Breast epithelium (tissue), 4 donors: ENCODE data around the gene STOM. TPM values are rescaled to one million over a fixed set of nuclear protein-coding genes. Genes with fewer than 3 reads are reported as not detected.

Source experiments
- DNase-seq, 2 donors: peaks; one replicate each; pipeline ENCODE4 v3.0.0-alpha.2; 2019; ENCODE audit warnings: low spot score in 2 of 2
- H3K27ac ChIP-seq, 2 donors: fragments of 200-600 bp; sonication (generic) in 1 of 2; one replicate each; pipeline ENCODE4 v1.5.1; 2016 to 2019; ENCODE audit warnings: mild to moderate bottlenecking in 1 of 2
- H3K27me3 ChIP-seq, 2 donors: fragments of 200-600 bp; sonication (generic) in 1 of 2; one replicate each; pipeline versions ENCODE4 v1.5.1 to v1.6.0; 2017 to 2019; ENCODE audit warnings: control low read depth in 1 of 2, mild to moderate bottlenecking in 1 of 2
- H3K36me3 ChIP-seq: fragments of 200-600 bp; one replicate; pipeline ENCODE4 v1.5.1; 2019
- H3K4me1 ChIP-seq, 2 donors: fragments of 200-600 bp; sonication (generic); one replicate each; pipeline ENCODE4 v1.5.1; 2016 to 2019; ENCODE audit warnings: control low read depth in 1 of 2
- H3K4me3 ChIP-seq, 3 donors: fragments of 200-600 bp; sonication (generic); 1 replicate in 2 of 3; 2 replicates in 1 of 3; pipeline ENCODE4 v1.5.1; 2016 to 2019; ENCODE audit warnings: mild to moderate bottlenecking in 3 of 3, moderate library complexity in 2 of 3
- H3K9me3 ChIP-seq, 2 donors: fragments of 200-600 bp; sonication (generic) in 1 of 2; one replicate each; pipeline ENCODE4 v1.5.1; 2016 to 2019; ENCODE audit warnings: control low read depth in 1 of 2
- POLR2A ChIP-seq: fragments of 450-650 bp; IDR thresholded peaks from one replicate; pipeline ENCODE4 v1.6.1; 2016; ENCODE audit warnings: antibody characterized with exemption, mild to moderate bottlenecking, moderate library complexity
- POLR2AphosphoS5 ChIP-seq, 3 donors: sonication (generic); formaldehyde crosslinking; IDR thresholded peaks; one replicate each; pipeline ENCODE4 v1.6.1; 2017; ENCODE audit warnings: antibody characterized with exemption in 3 of 3
- intact Hi-C: fragments of 100-400 bp; cut with DNase I; formaldehyde crosslinking; loops from one replicate; pipeline ENCODE4 v1.15.1; 2023; ENCODE audit warnings: low total_unique reads
- total RNA-seq, 3 donors: library from RNA; depleted of rRNA; stranded (reverse); fragments of >200 nt; gene quantifications; one replicate each; pipeline ENCODE4 v1.1.0, GENCODE V29; 2016
- TF ChIP-seq, protein P1 (sequence below), 3 donors: fragments of 450-650 bp; IDR thresholded peaks; one replicate each; pipeline ENCODE4 v1.5.1; 2016 to 2017; ENCODE audit warnings: antibody characterized with exemption in 3 of 3, mild to moderate bottlenecking in 3 of 3, moderate library complexity in 3 of 3

STOM gene
- total RNA-seq, 3 donors from 2014 or later: 263 to 444 (median 334) TPM

GRCh38 chr9:121363622-121363961, 6.5 kb downstream of the STOM start:
- peak overlapping the region in 1 of 3 donors; percentile 27 for H3K4me3 ChIP-seq
- H3K4me1 ChIP-seq: peaks cover 4 to 36% of the 10 kb centered on the region in 2 donors
- H3K27me3 ChIP-seq: no peaks in the 10 kb centered on the region
- no peaks in the 10 kb centered on the region for H3K9me3 ChIP-seq
- TF ChIP-seq POLR2A: no peak
- TF ChIP-seq, protein P1, sequence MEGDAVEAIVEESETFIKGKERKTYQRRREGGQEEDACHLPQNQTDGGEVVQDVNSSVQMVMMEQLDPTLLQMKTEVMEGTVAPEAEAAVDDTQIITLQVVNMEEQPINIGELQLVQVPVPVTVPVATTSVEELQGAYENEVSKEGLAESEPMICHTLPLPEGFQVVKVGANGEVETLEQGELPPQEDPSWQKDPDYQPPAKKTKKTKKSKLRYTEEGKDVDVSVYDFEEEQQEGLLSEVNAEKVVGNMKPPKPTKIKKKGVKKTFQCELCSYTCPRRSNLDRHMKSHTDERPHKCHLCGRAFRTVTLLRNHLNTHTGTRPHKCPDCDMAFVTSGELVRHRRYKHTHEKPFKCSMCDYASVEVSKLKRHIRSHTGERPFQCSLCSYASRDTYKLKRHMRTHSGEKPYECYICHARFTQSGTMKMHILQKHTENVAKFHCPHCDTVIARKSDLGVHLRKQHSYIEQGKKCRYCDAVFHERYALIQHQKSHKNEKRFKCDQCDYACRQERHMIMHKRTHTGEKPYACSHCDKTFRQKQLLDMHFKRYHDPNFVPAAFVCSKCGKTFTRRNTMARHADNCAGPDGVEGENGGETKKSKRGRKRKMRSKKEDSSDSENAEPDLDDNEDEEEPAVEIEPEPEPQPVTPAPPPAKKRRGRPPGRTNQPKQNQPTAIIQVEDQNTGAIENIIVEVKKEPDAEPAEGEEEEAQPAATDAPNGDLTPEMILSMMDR (IDR thresholded peaks at IDR 0.05): no peak
- TF ChIP-seq POLR2AphosphoS5 (IDR thresholded peaks at IDR 0.05): no peak
- intact Hi-C loops: no loop called here
- DNase-seq: no peak
- no peaks in the 10 kb centered on the region for H3K36me3 ChIP-seq
- H3K27ac ChIP-seq: peak overlapping the region; percentile 85 to 87

- no peaks in the 10 kb centered on the region for H3K36me3 ChIP-seq
- peak in 2 of 3 donors; percentile 33 to 68 for TF ChIP-seq POLR2AphosphoS5 (IDR thresholded peaks at IDR 0.05)
- TF ChIP-seq, protein P1 (IDR thresholded peaks at IDR 0.05): no peak
- H3K4me3 ChIP-seq: peak overlapping the region in 1 of 3 donors; percentile 27
- no peaks in the 10 kb centered on the region for H3K27me3 ChIP-seq
- peaks cover 4 to 34% of the 10 kb centered on the region in 2 donors for H3K4me1 ChIP-seq
- DNase-seq: no peak
- H3K27ac ChIP-seq: peak overlapping the region; percentile 85 to 87
- intact Hi-C loops: no loop called here
- no peaks in the 10 kb centered on the region for H3K9me3 ChIP-seq
Measured at GRCh38 chr9:121362813-121363621, 7.0 kb downstream of the STOM start.

DNA sequence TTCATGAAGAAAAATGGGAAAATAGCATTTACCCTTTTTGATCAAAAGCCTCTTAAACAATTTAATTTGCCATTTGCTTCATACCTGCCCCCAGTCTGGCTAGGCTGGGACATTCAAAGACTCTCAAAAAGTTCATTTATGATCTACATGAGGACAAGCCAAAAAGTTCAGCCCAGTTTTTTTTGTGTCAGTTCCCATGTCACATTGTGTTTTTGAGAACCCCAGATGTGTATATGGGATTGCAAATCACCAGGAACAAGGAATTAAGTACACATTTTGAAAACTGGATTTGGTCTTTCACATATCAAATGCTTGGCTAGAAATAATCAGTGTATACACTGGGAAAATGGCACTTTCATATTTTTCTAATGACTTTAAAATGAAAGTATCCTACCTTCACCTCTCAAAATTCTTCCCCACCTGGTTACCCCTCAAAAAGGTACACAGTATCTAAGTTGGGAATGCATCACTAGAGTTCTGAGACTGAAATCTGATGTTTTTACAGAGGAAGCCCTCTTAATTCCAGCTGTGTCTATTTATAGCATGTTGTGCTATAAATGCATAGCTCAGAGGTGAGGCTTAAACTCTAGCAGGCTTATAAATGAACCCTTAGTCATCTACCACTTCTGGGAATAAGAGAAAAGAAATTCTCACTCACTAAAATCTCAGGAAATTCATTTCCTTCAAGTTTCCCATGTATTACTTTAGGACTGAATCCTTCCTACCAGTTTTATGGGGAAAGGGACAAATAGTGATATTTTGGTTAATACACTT, 9.3 kb downstream of the STOM start:
- intact Hi-C loops: no loop called here
- H3K36me3 ChIP-seq: no peaks in the 10 kb centered on the region
- no peaks in the 10 kb centered on the region for H3K9me3 ChIP-seq
- no peak overlapping the region for H3K4me3 ChIP-seq
- no peak for DNase-seq
- H3K27me3 ChIP-seq: no peaks in the 10 kb centered on the region
- TF ChIP-seq POLR2AphosphoS5 (IDR thresholded peaks at IDR 0.05) (no peak), POLR2A (no peak)
- TF ChIP-seq, protein P1 (IDR thresholded peaks at IDR 0.05): no peak
- H3K27ac ChIP-seq: peak overlapping the region; percentile 66 to 77
- peaks cover 4 to 24% of the 10 kb centered on the region in 2 donors for H3K4me1 ChIP-seq

DNA sequence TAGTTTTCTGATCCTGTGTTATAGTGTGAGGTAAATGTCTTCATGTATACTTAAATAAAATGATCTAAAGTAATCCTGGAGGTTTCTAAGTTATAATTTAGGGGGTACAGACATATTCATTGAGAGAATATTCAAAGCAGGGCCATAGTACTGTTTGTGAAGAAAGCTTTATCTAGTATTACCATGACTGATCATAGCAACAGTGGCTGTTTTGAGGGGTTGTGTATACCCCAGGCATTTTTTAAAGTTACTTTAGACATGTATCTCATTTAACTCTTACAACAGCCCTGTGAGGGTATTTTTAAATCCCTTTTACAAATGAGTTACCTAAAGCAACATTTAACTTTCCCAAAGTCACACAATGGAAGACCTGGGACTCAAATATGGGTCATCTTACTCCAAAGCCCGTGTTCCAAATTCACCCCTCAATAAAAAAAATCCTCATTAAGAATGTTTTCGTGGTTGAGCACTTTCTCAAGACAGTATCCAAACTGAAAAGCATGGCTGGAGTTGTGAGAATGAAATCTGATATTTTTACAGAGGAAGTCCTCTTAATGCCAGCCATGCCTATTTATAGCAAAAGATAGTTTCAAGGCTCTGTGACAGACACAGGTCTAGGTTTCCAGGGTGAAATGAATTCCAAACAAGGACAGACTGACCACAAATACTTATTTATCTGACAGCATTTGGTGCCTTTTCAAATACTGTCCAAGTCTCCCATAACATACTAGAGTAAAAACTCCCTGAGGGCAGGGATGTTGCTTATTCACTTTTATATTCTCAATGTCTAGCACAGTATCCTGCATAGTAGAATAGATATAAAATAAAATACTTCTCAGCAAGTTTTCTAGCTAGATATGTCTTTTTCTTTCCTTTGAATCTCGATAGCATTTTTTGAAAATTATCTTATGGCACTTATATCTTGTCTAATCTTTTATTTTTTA, 10.4 kb downstream of the STOM start:
- TF ChIP-seq, protein P1 (IDR thresholded peaks at IDR 0.05): no peak
- TF ChIP-seq POLR2A (no peak), POLR2AphosphoS5 (IDR thresholded peaks at IDR 0.05) (no peak)
- Histone ChIP-seq H3K27ac (peak overlapping the region; percentile 66 to 73), H3K9me3 (no peaks in the 10 kb centered on the region), H3K4me3 (no peak overlapping the region), H3K4me1 (peaks cover 4 to 22% of the 10 kb centered on the region in 2 donors), H3K27me3 (no peaks in the 10 kb centered on the region), H3K36me3 (no peaks in the 10 kb centered on the region)
- DNase-seq: no peak
- intact Hi-C loops: no loop called here
